ENCODE measurements around the gene SELENOS.

DNA sequence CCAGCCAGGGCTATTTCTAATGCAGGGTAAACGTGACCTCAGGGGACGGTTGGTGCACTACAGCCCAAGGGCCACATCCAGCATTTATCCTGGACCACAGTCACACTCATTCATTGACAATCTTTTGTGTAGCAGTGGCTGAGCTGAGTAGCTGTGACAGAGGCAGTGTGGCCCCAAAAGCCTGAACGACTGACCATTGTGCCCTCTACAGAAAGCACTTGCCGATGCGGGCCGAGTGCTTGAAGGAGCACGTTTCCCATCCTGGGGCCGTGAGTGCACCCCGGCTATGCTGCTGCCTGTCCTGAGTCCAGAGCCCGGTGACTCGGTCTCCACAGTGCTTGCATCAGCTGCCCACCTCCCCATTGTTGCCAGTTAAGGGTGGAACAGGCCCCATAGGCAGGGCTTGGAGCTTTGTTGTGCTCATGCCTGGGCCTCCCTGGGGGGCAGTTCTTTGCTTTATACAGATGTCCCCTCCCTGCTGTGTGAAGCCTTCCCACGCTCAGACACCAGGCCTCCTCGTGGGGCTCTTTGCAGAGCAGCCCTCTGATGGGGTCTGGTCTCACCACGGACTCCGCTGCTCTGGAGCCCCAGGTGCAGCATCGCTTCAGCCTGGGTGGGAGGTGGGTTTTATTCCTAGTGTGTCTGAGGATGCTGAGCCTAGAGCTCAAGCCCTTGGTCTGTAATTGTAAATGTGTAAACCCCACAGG is 30.8 kb upstream of the SELENOS start:
- TF ChIP-seq CTCF (IDR thresholded peaks at IDR 0.05; ENCODE audit: low read length) (no peak), EZH2 (optimal IDR thresholded peaks at IDR 0.05; ENCODE audit: low read depth, low read length) (no peak)
